Colonic mucosa (tissue), 4 donors: ENCODE results near the gene FGFBP2. TPM values are rescaled to one million over a fixed set of nuclear protein-coding genes. Genes with fewer than 3 reads are reported as not detected.

Source experiments
- DNase-seq: peaks from one replicate; pipeline ENCODE4 v3.0.0-alpha.2; 2020
- H3K27ac ChIP-seq: fragments of 200-600 bp; one replicate; pipeline ENCODE4 v1.8.0; 2021
- H3K27me3 ChIP-seq: fragments of 200-600 bp; one replicate; pipeline ENCODE4 v1.8.0; 2021
- H3K36me3 ChIP-seq: fragments of 200-600 bp; one replicate; pipeline ENCODE4 v1.8.0; 2021
- H3K4me1 ChIP-seq: fragments of 200-600 bp; one replicate; pipeline ENCODE4 v1.8.0; 2021; ENCODE audit warnings: mild to moderate bottlenecking
- H3K4me3 ChIP-seq: fragments of 200-600 bp; one replicate; pipeline ENCODE4 v1.8.0; 2021
- H3K9ac ChIP-seq, 2 donors: one replicate each; pipeline ENCODE4 v1.7.0; 2013; ENCODE audit warnings: control low read depth in 2 of 2, low read depth in 2 of 2, low read length in 2 of 2
- H3K9me3 ChIP-seq: fragments of 200-600 bp; one replicate; pipeline ENCODE4 v1.8.0; 2021
- intact Hi-C: fragments of 100-400 bp; cut with DNase I; formaldehyde crosslinking; loops from one replicate; pipeline ENCODE4 v1.14.1; 2022
- total RNA-seq, 2 donors: library from RNA; stranded (reverse); fragmentation: NEBNext Ultra II Directional in 1 of 2; extraction: Animal tissue kit (Norgen Biotek cat#: 25700) in 1 of 2; gene quantifications; one replicate each; pipeline ENCODE4 v1.2.1, GENCODE V29; 2021
- TF ChIP-seq, protein P1 (sequence below): fragments of 200-600 bp; IDR thresholded peaks from one replicate; pipeline ENCODE4 v1.8.0; 2022; ENCODE audit warnings: antibody characterized with exemption, mild to moderate bottlenecking
- donor health status: healthy.
- donor health status: DM: no; HTN: no; CAD: no.
- donor health status: DM: no; HTN: no; CAD: no.

The FGFBP2 gene
- total RNA-seq, 2 donors from 2014 or later, result 0.37 to 0.96 TPM

- H3K9ac ChIP-seq, result no peak overlapping the region
- DNase-seq, result no peak
- peaks cover 3% of the 10 kb centered on the region for H3K4me1 ChIP-seq
- TF ChIP-seq, protein P1, sequence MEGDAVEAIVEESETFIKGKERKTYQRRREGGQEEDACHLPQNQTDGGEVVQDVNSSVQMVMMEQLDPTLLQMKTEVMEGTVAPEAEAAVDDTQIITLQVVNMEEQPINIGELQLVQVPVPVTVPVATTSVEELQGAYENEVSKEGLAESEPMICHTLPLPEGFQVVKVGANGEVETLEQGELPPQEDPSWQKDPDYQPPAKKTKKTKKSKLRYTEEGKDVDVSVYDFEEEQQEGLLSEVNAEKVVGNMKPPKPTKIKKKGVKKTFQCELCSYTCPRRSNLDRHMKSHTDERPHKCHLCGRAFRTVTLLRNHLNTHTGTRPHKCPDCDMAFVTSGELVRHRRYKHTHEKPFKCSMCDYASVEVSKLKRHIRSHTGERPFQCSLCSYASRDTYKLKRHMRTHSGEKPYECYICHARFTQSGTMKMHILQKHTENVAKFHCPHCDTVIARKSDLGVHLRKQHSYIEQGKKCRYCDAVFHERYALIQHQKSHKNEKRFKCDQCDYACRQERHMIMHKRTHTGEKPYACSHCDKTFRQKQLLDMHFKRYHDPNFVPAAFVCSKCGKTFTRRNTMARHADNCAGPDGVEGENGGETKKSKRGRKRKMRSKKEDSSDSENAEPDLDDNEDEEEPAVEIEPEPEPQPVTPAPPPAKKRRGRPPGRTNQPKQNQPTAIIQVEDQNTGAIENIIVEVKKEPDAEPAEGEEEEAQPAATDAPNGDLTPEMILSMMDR, result no peak
- H3K27me3 ChIP-seq, result no peaks in the 10 kb centered on the region
- intact Hi-C loops, result no loop called here
- H3K9me3 ChIP-seq, result no peaks in the 10 kb centered on the region
- H3K27ac ChIP-seq, result no peak overlapping the region
- no peak overlapping the region for H3K4me3 ChIP-seq
- H3K36me3 ChIP-seq, result no peaks in the 10 kb centered on the region
These were observed 29.2 kb upstream of the FGFBP2 start for GRCh38 chr4:15992167-15992485.

GRCh38 chr4:15990570-15991285 lies 27.8 kb upstream of the FGFBP2 start:
- Histone ChIP-seq H3K4me1 (peaks cover 3% of the 10 kb centered on the region), H3K36me3 (no peaks in the 10 kb centered on the region), H3K27me3 (no peaks in the 10 kb centered on the region), H3K4me3 (no peak overlapping the region), H3K27ac (no peak overlapping the region), H3K9me3 (no peaks in the 10 kb centered on the region), H3K9ac (no peak overlapping the region)
- no peak for DNase-seq
- TF ChIP-seq, protein P1, result no peak
- intact Hi-C loops, result no loop called here

GRCh38 chr4:15989424-15989823 lies 26.4 kb upstream of the FGFBP2 start:
- DNase-seq, result no peak
- Histone ChIP-seq H3K9ac (no peak overlapping the region), H3K27me3 (no peaks in the 10 kb centered on the region), H3K36me3 (no peaks in the 10 kb centered on the region), H3K4me1 (no peaks in the 10 kb centered on the region), H3K4me3 (no peak overlapping the region), H3K9me3 (no peaks in the 10 kb centered on the region), H3K27ac (no peak overlapping the region)
- TF ChIP-seq, protein P1, result no peak
- intact Hi-C loops, result no loop called here

- DNase-seq, result no peak
- intact Hi-C loops, result no loop called here
- Histone ChIP-seq H3K9me3 (no peaks in the 10 kb centered on the region), H3K9ac (no peak overlapping the region), H3K27me3 (no peaks in the 10 kb centered on the region), H3K36me3 (no peaks in the 10 kb centered on the region), H3K4me1 (no peaks in the 10 kb centered on the region), H3K4me3 (no peak overlapping the region), H3K27ac (no peak overlapping the region)
- TF ChIP-seq, protein P1, result no peak
These were observed 25.2 kb upstream of the FGFBP2 start for GRCh38 chr4:15988222-15988621.

GRCh38 chr4:15986907-15987306 lies 23.9 kb upstream of the FGFBP2 start:
- Histone ChIP-seq H3K9me3 (no peaks in the 10 kb centered on the region), H3K27me3 (no peaks in the 10 kb centered on the region), H3K36me3 (no peaks in the 10 kb centered on the region), H3K4me1 (no peaks in the 10 kb centered on the region), H3K4me3 (no peak overlapping the region), H3K9ac (no peak overlapping the region), H3K27ac (no peak overlapping the region)
- TF ChIP-seq, protein P1, result no peak
- no peak for DNase-seq
- intact Hi-C loops, result no loop called here
